ENCODE data around the gene C13orf46. TPM values are rescaled to one million over a fixed set of nuclear protein-coding genes. Genes with fewer than 3 reads are reported as not detected.

C13orf46 gene
- total RNA-seq, 2 experiments from 2014 or later = 0.21 TPM; not detected in 1

- H3K79me2 ChIP-seq (ENCODE audit: insufficient read depth, low read depth, low read length) = no peaks in the 10 kb centered on the region
- H3K9me2 ChIP-seq (ENCODE audit: insufficient read depth, low read length) = no peaks in the 10 kb centered on the region
- H3K4me2 ChIP-seq (ENCODE audit: low read length) = no peak overlapping the region
- BruUV-seq (replicated peaks) = no TSS peak
- intact Hi-C loops (cut with micrococcal nuclease; ENCODE audit: unreplicated experiment) = no loop called here
- H3K27ac ChIP-seq (ENCODE audit: low read depth, low read length, poor library complexity, severe bottlenecking) = no peak overlapping the region
- CTCF ChIA-PET (ENCODE audit: unreplicated experiment) = no interaction called here
- no peaks in the 10 kb centered on the region for H4K20me1 ChIP-seq (ENCODE audit: insufficient read depth, low read length)
- H3K4me1 ChIP-seq (ENCODE audit: insufficient read depth, low read length, poor library complexity, severe bottlenecking) = no peaks in the 10 kb centered on the region
- POLR2A ChIA-PET = no interaction called here
- H3K4me3 ChIP-seq (ENCODE audit: low read depth, low read length, poor library complexity, severe bottlenecking) = no peak overlapping the region
- no peaks in the 10 kb centered on the region for H3K9me3 ChIP-seq (ENCODE audit: low read length)
- no peak overlapping the region for H2AFZ ChIP-seq (ENCODE audit: low read length)
- TF ChIP-seq EZH2phosphoT487 (IDR thresholded peaks at IDR 0.05; ENCODE audit: borderline replicate concordance, low read depth, low read length) (no peak), CTCF (conservative IDR thresholded peaks at IDR 0.05; ENCODE audit: low read length) (no peak)
- DNase-seq (ENCODE audit: low spot score) = no peak
- no peaks in the 10 kb centered on the region for H3K36me3 ChIP-seq (ENCODE audit: insufficient read depth, low read length)
Observed at GRCh38 chr13:113927661-113928581, 46.0 kb downstream of the C13orf46 start.

- Histone ChIP-seq H3K4me1 (ENCODE audit: insufficient read depth, low read length, poor library complexity, severe bottlenecking) (no peaks in the 10 kb centered on the region), H3K27ac (ENCODE audit: low read depth, low read length, poor library complexity, severe bottlenecking) (no peak overlapping the region), H3K4me2 (ENCODE audit: low read length) (no peak overlapping the region), H3K4me3 (ENCODE audit: low read depth, low read length, poor library complexity, severe bottlenecking) (no peak overlapping the region), H2AFZ (ENCODE audit: low read length) (no peak overlapping the region), H3K36me3 (ENCODE audit: insufficient read depth, low read length) (no peaks in the 10 kb centered on the region), H3K9me3 (ENCODE audit: low read length) (no peaks in the 10 kb centered on the region), H3K79me2 (ENCODE audit: insufficient read depth, low read depth, low read length) (no peaks in the 10 kb centered on the region), H3K9me2 (ENCODE audit: insufficient read depth, low read length) (no peaks in the 10 kb centered on the region), H4K20me1 (ENCODE audit: insufficient read depth, low read length) (no peaks in the 10 kb centered on the region)
- intact Hi-C loops (cut with micrococcal nuclease; ENCODE audit: unreplicated experiment) = no loop called here
- BruUV-seq (replicated peaks) = no TSS peak
- CTCF ChIA-PET (ENCODE audit: unreplicated experiment) = no interaction called here
- POLR2A ChIA-PET = no interaction called here
- TF ChIP-seq EZH2phosphoT487 (IDR thresholded peaks at IDR 0.05; ENCODE audit: borderline replicate concordance, low read depth, low read length) (no peak), CTCF (conservative IDR thresholded peaks at IDR 0.05; ENCODE audit: low read length) (no peak)
- no peak for DNase-seq (ENCODE audit: low spot score)
Observed at GRCh38 chr13:113926951-113927660, 46.8 kb downstream of the C13orf46 start.

Measured in OCI-LY7 (cell line).